Measurements from ENCODE around the gene JAK2. TPM values are rescaled to one million over a fixed set of nuclear protein-coding genes. Genes with fewer than 3 reads are reported as not detected.
"Not testable (repeated sequence)": the region's sequence is repeated elsewhere in the genome, so short reads cannot be mapped to it uniquely, and the experiment has no call there.

The JAK2 gene
- total and polyA plus RNA-seq, 2 donors: 13.7 to 52.1 TPM

GRCh38 chr9:5106517-5106916 is 121.4 kb downstream of the JAK2 start:
- H3K36me3 ChIP-seq (ENCODE audit: insufficient read depth); H3K4me3 ChIP-seq (ENCODE audit: low read depth, low read length); H3K27ac ChIP-seq (ENCODE audit: low read depth); DNase-seq (ENCODE audit: extremely low spot score); H3K4me1 ChIP-seq (ENCODE audit: insufficient read depth): not testable (repeated sequence)
- WGBS: 100% methylated on average over 2 of the region's 2 CpGs

- 97% methylated on average over 50 of the region's 50 CpGs for WGBS
These were observed 126.0 kb downstream of the JAK2 start for GRCh38 chr9:5110867-5111681.

GRCh38 chr9:5111696-5112095 is 126.6 kb downstream of the JAK2 start:
- H3K4me1 ChIP-seq (ENCODE audit: insufficient read depth): no peaks in the 10 kb centered on the region
- WGBS: 99% methylated on average over 28 of the region's 28 CpGs
- no peak overlapping the region for H3K27ac ChIP-seq (ENCODE audit: low read depth)
- H3K36me3 ChIP-seq (ENCODE audit: insufficient read depth): peaks cover 6% of the 10 kb centered on the region
- DNase-seq (ENCODE audit: extremely low spot score): no peak
- no peak overlapping the region for H3K4me3 ChIP-seq (ENCODE audit: low read depth, low read length)

More at GRCh38 chr9:5110867-5111681, 126.0 kb downstream of the JAK2 start:
- Histone ChIP-seq H3K4me1 (ENCODE audit: insufficient read depth) (no peaks in the 10 kb centered on the region), H3K27ac (ENCODE audit: low read depth) (no peak overlapping the region), H3K36me3 (ENCODE audit: insufficient read depth) (peaks cover 6% of the 10 kb centered on the region), H3K4me3 (ENCODE audit: low read depth, low read length) (no peak overlapping the region)
- DNase-seq (ENCODE audit: extremely low spot score): no peak

GRCh38 chr9:5112109-5112592 is 127.1 kb downstream of the JAK2 start:
- H3K4me1 ChIP-seq (ENCODE audit: insufficient read depth): no peaks in the 10 kb centered on the region
- no peak overlapping the region for H3K27ac ChIP-seq (ENCODE audit: low read depth)
- WGBS: 98% methylated on average over 30 of the region's 30 CpGs
- no peak for DNase-seq (ENCODE audit: extremely low spot score)
- no peak overlapping the region for H3K4me3 ChIP-seq (ENCODE audit: low read depth, low read length)
- H3K36me3 ChIP-seq (ENCODE audit: insufficient read depth): peaks cover 6% of the 10 kb centered on the region

GRCh38 chr9:5112646-5113045 is 127.6 kb downstream of the JAK2 start:
- 96% methylated on average over 20 of the region's 20 CpGs for WGBS
- peaks cover 6% of the 10 kb centered on the region for H3K36me3 ChIP-seq (ENCODE audit: insufficient read depth)
- no peak for DNase-seq (ENCODE audit: extremely low spot score)

GRCh38 chr9:5113523-5113922 is 128.5 kb downstream of the JAK2 start:
- Histone ChIP-seq H3K4me1 (ENCODE audit: insufficient read depth) (no peaks in the 10 kb centered on the region), H3K4me3 (ENCODE audit: low read depth, low read length) (no peak overlapping the region), H3K27ac (ENCODE audit: low read depth) (no peak overlapping the region), H3K36me3 (ENCODE audit: insufficient read depth) (peaks cover 6% of the 10 kb centered on the region)
- DNase-seq (ENCODE audit: extremely low spot score): no peak
- WGBS: 97% methylated on average over 10 of the region's 10 CpGs

More at GRCh38 chr9:5112646-5113045, 127.6 kb downstream of the JAK2 start:
- Histone ChIP-seq H3K27ac (ENCODE audit: low read depth) (no peak overlapping the region), H3K4me3 (ENCODE audit: low read depth, low read length) (no peak overlapping the region), H3K4me1 (ENCODE audit: insufficient read depth) (no peaks in the 10 kb centered on the region)

- H3K4me1 ChIP-seq (ENCODE audit: insufficient read depth): no peaks in the 10 kb centered on the region
- H3K27ac ChIP-seq (ENCODE audit: low read depth): no peak overlapping the region
- no peak overlapping the region for H3K4me3 ChIP-seq (ENCODE audit: low read depth, low read length)
- DNase-seq (ENCODE audit: extremely low spot score): no peak
- H3K36me3 ChIP-seq (ENCODE audit: insufficient read depth): peaks cover 4% of the 10 kb centered on the region
- WGBS: 97% methylated on average over 22 of the region's 22 CpGs
These were observed 129.1 kb downstream of the JAK2 start for GRCh38 chr9:5113994-5114748.

- Histone ChIP-seq H3K27ac (ENCODE audit: low read depth) (no peak overlapping the region), H3K4me3 (ENCODE audit: low read depth, low read length) (no peak overlapping the region), H3K36me3 (ENCODE audit: insufficient read depth) (peaks cover 2% of the 10 kb centered on the region), H3K4me1 (ENCODE audit: insufficient read depth) (no peaks in the 10 kb centered on the region)
- 65% methylated on average over 1 of the region's 1 CpG for WGBS
- DNase-seq (ENCODE audit: extremely low spot score): no peak
These were observed 137.0 kb downstream of the JAK2 start for GRCh38 chr9:5122116-5122515.

GRCh38 chr9:5122516-5122915 is 137.4 kb downstream of the JAK2 start:
- 88% methylated on average over 3 of the region's 3 CpGs for WGBS
- Histone ChIP-seq H3K4me1 (ENCODE audit: insufficient read depth) (no peaks in the 10 kb centered on the region), H3K4me3 (ENCODE audit: low read depth, low read length) (no peak overlapping the region), H3K27ac (ENCODE audit: low read depth) (no peak overlapping the region), H3K36me3 (ENCODE audit: insufficient read depth) (peaks cover 2% of the 10 kb centered on the region)
- DNase-seq (ENCODE audit: extremely low spot score): no peak

GRCh38 chr9:5140151-5140550 is 155.1 kb downstream of the JAK2 start:
- Histone ChIP-seq H3K4me3 (ENCODE audit: low read depth, low read length) (no peak overlapping the region), H3K36me3 (ENCODE audit: insufficient read depth) (peaks cover 2% of the 10 kb centered on the region), H3K4me1 (ENCODE audit: insufficient read depth) (no peaks in the 10 kb centered on the region), H3K27ac (ENCODE audit: low read depth) (no peak overlapping the region)
- 96% methylated on average over 1 of the region's 1 CpG for WGBS
- DNase-seq (ENCODE audit: extremely low spot score): no peak

GRCh38 chr9:5144217-5144616 is 159.1 kb downstream of the JAK2 start:
- WGBS: 95% methylated on average over 7 of the region's 7 CpGs
- H3K36me3 ChIP-seq (ENCODE audit: insufficient read depth): peaks cover 2% of the 10 kb centered on the region

GRCh38 chr9:5146241-5146640 is 161.2 kb downstream of the JAK2 start:
- no peaks in the 10 kb centered on the region for H3K4me1 ChIP-seq (ENCODE audit: insufficient read depth)
- H3K27ac ChIP-seq (ENCODE audit: low read depth): no peak overlapping the region
- H3K36me3 ChIP-seq (ENCODE audit: insufficient read depth): peaks cover 2% of the 10 kb centered on the region
- DNase-seq (ENCODE audit: extremely low spot score): no peak
- H3K4me3 ChIP-seq (ENCODE audit: low read depth, low read length): no peak overlapping the region
- WGBS: 96% methylated on average over 1 of the region's 1 CpG

More at GRCh38 chr9:5144217-5144616, 159.1 kb downstream of the JAK2 start:
- H3K27ac ChIP-seq (ENCODE audit: low read depth): no peak overlapping the region
- no peak for DNase-seq (ENCODE audit: extremely low spot score)
- H3K4me1 ChIP-seq (ENCODE audit: insufficient read depth): no peaks in the 10 kb centered on the region
- H3K4me3 ChIP-seq (ENCODE audit: low read depth, low read length): no peak overlapping the region
